GM12891 (cell line): Measurements from ENCODE around the gene POLG.

Experiments
- POLR2A ChIP-seq: IDR thresholded peaks from 2 replicates; pipeline ENCODE4 v1.6.1; 2011; ENCODE audit warnings: low read depth, low read length, control low read depth
- POLR2AphosphoS5 ChIP-seq: IDR thresholded peaks from 2 replicates; pipeline ENCODE4 v1.6.1; 2011; ENCODE audit warnings: low read depth, low read length, control low read depth
- POU2F2 ChIP-seq: IDR thresholded peaks from 2 replicates; pipeline ENCODE4 v1.6.1; 2011; ENCODE audit warnings: low read depth, mild to moderate bottlenecking, control low read depth, low read length, moderate library complexity
- SPI1 ChIP-seq: IDR thresholded peaks from 2 replicates; pipeline ENCODE4 v1.6.1; 2011; ENCODE audit warnings: low read depth, low read length, control low read depth
- TAF1 ChIP-seq: IDR thresholded peaks from 2 replicates; pipeline ENCODE4 v1.6.1; 2011; ENCODE audit warnings: low read depth, low read length, control low read depth

- TF ChIP-seq POLR2AphosphoS5 (no peak), POLR2A (no peak), SPI1 (no peak), POU2F2 (no peak), TAF1 (no peak)
Observed at GRCh38 chr15:89327113-89327512, 7.5 kb downstream of the POLG start.
